ENCODE results near the gene KCNT1. TPM values are rescaled to one million over a fixed set of nuclear protein-coding genes. Genes with fewer than 3 reads are reported as not detected.

The KCNT1 gene
- total RNA-seq, 1 experiment from 2014 or later = 0.68 TPM

DNA sequence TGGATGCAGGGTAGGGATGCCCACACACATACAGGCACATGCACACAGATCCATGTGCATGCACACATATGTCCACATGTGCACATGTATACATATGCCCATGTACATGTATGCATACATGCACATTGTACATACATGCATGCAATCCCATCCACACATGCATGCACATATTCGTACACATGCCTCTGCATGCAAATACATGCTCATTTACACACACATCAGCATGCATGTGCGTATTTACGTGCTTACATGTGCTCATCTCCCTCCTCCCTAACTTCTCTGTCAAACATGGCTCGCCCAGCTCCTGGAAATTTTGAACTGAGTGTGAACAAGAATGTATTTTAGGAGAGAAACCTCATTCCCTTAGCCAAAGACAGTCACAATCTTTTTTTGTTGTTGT lies 6.2 kb downstream of the KCNT1 start:
- no peaks in the 10 kb centered on the region; a peak in 1 of 5 replicates for H3K9me3 Mint-ChIP-seq
- Histone ChIP-seq H2BK20ac (ENCODE audit: low read depth, low read length, poor library complexity, severe bottlenecking) (no peak overlapping the region), H3K23me2 (ENCODE audit: insufficient read length, low read depth, low read length, poor library complexity, severe bottlenecking) (no peaks in the 10 kb centered on the region), H3K9me3 (ENCODE audit: control insufficient read depth, low read depth, low read length) (no peaks in the 10 kb centered on the region), H3K4me1 (ENCODE audit: insufficient read depth, low read length) (no peaks in the 10 kb centered on the region), H3K27me3 (ENCODE audit: insufficient read depth, low read length) (no peaks in the 10 kb centered on the region), H4K91ac (ENCODE audit: insufficient read length, low read depth, low read length) (no peak overlapping the region), H3K14ac (ENCODE audit: insufficient read depth, low read length) (no peak overlapping the region), H4K20me1 (ENCODE audit: control insufficient read depth, insufficient read depth, insufficient read length) (no peaks in the 10 kb centered on the region), H2BK5ac (ENCODE audit: insufficient read length, low read length) (no peak overlapping the region), H4K5ac (ENCODE audit: insufficient read length, low read depth, low read length) (no peak overlapping the region), H3K4me2 (ENCODE audit: insufficient read depth, insufficient read length, low read length) (no peak overlapping the region), H2AK5ac (ENCODE audit: insufficient read length, low read length) (no peak overlapping the region), H3K18ac (ENCODE audit: insufficient read length, low read depth, low read length) (no peak overlapping the region), H3T11ph (ENCODE audit: low read length) (no peak overlapping the region), H3K9ac (ENCODE audit: extremely low read depth, insufficient read length, low read length) (no peak overlapping the region), H2BK12ac (ENCODE audit: insufficient read length, low read depth, low read length) (no peak overlapping the region), H4K8ac (replicated peaks; ENCODE audit: insufficient read length, low read depth, low read length) (no peak overlapping the region), H3K56ac (ENCODE audit: insufficient read length, low read depth, low read length) (no peak overlapping the region), H2BK120ac (ENCODE audit: low read depth, low read length, poor library complexity, severe bottlenecking) (no peak overlapping the region), H2BK15ac (ENCODE audit: low read depth, low read length) (no peak overlapping the region), H3K27ac (ENCODE audit: insufficient read length, low read depth, low read length) (no peak overlapping the region), H2AFZ (ENCODE audit: low read length) (no peak overlapping the region), H3K4ac (ENCODE audit: low read depth, low read length) (no peak overlapping the region), H3K79me2 (ENCODE audit: insufficient read depth, low read length) (no peaks in the 10 kb centered on the region), H3K23ac (ENCODE audit: insufficient read length, low read depth, low read length) (no peak overlapping the region), H3K79me1 (ENCODE audit: insufficient read depth, low read depth, low read length, poor library complexity, severe bottlenecking) (no peaks in the 10 kb centered on the region)
- no peaks in the 10 kb centered on the region for H3K36me3 Mint-ChIP-seq (ENCODE audit: insufficient read depth in 1 of 3, low read depth in 3 of 3)
- peaks cover 2 to 4% of the 10 kb centered on the region in 2 experiments; a peak in 3 of 4 replicates for H3K4me1 Mint-ChIP-seq
- no peak for DNase-seq
- no CpG with 5 or more reads among the region's 4 CpGs for WGBS (ENCODE audit: extremely low coverage, insufficient read length, low lambda C conversion rate)
- no peak overlapping the region for H3K27ac Mint-ChIP-seq
- TF ChIP-seq, protein P1, sequence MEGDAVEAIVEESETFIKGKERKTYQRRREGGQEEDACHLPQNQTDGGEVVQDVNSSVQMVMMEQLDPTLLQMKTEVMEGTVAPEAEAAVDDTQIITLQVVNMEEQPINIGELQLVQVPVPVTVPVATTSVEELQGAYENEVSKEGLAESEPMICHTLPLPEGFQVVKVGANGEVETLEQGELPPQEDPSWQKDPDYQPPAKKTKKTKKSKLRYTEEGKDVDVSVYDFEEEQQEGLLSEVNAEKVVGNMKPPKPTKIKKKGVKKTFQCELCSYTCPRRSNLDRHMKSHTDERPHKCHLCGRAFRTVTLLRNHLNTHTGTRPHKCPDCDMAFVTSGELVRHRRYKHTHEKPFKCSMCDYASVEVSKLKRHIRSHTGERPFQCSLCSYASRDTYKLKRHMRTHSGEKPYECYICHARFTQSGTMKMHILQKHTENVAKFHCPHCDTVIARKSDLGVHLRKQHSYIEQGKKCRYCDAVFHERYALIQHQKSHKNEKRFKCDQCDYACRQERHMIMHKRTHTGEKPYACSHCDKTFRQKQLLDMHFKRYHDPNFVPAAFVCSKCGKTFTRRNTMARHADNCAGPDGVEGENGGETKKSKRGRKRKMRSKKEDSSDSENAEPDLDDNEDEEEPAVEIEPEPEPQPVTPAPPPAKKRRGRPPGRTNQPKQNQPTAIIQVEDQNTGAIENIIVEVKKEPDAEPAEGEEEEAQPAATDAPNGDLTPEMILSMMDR (conservative IDR thresholded peaks at IDR 0.05) = no peak
- peaks cover 27% of the 10 kb centered on the region for H3K27me3 Mint-ChIP-seq (ENCODE audit: low read depth)
- no peak overlapping the region for H3K4me3 Mint-ChIP-seq
